Kidney (tissue), 14 donors: Measurements from ENCODE around the gene PTPN9. TPM values are rescaled to one million over a fixed set of nuclear protein-coding genes. Genes with fewer than 3 reads are reported as not detected.

Experiments
- DNase-seq, 5 donors: peaks; one replicate each; pipeline ENCODE4 v3.0.0-alpha.2; 2013 to 2020
- FAIRE-seq: peaks from 2 replicates; lab custom pipeline; 2012; peaks lifted over from hg19 to GRCh38; lab: Jason Lieb, UNC
- H3K27ac ChIP-seq, 2 donors: one replicate each; pipeline ENCODE4 v1.7.0; 2013; ENCODE audit warnings: low read depth in 2 of 2, low read length in 2 of 2, inconsistent platforms in 1 of 2
- H3K27me3 ChIP-seq: one replicate; pipeline ENCODE4 v1.7.1; 2013; ENCODE audit warnings: low read length, inconsistent platforms; ENCODE audit not compliant: control insufficient read depth, insufficient read depth
- H3K36me3 ChIP-seq, 3 donors: one replicate each; pipeline versions ENCODE4 v1.7.0 to v1.7.1; 2013; ENCODE audit warnings: low read length in 3 of 3, control low read depth in 1 of 3, inconsistent platforms in 1 of 3; ENCODE audit not compliant: insufficient read depth in 3 of 3, control insufficient read depth in 2 of 3
- H3K4me1 ChIP-seq, 3 donors: one replicate each; pipeline versions ENCODE4 v1.7.0 to v1.7.1; 2013; ENCODE audit warnings: low read length in 3 of 3, inconsistent platforms in 1 of 3, low read depth in 1 of 3; ENCODE audit not compliant: control insufficient read depth in 2 of 3, insufficient read depth in 2 of 3
- H3K4me3 ChIP-seq, 3 donors: one replicate each; pipeline versions ENCODE4 v1.7.0 to v1.8.1; 2013; ENCODE audit warnings: low read length in 3 of 3, control low read depth in 1 of 3, inconsistent platforms in 1 of 3
- H3K9ac ChIP-seq, 3 donors: one replicate each; pipeline versions ENCODE4 v1.7.0 to v1.7.1; 2013; ENCODE audit warnings: low read length in 3 of 3, control low read depth in 1 of 3, inconsistent platforms in 1 of 3
- H3K9me3 ChIP-seq, 3 donors: one replicate each; pipeline versions ENCODE4 v1.7.0 to v1.7.1; 2013; ENCODE audit warnings: low read length in 3 of 3, control low read depth in 1 of 3, inconsistent platforms in 1 of 3; ENCODE audit not compliant: control insufficient read depth in 2 of 3, insufficient read depth in 1 of 3
- CTCF ChIP-seq: IDR thresholded peaks from 3 replicates; pipeline ENCODE4 v1.5.1; 2012; ENCODE audit warnings: mild to moderate bottlenecking, moderate library complexity, borderline replicate concordance; ENCODE audit not compliant: insufficient read depth; ENCODE audit errors: extremely low read depth
- intact Hi-C: fragments of 100-400 bp; cut with DNase I; formaldehyde crosslinking; loops from one replicate; pipeline ENCODE4 v1.11.1; 2022
- polyA plus RNA-seq: library from polyadenylated mRNA; stranded (reverse); fragments of 350-450 nt; fragmentation: Illumina TruSeq; extraction: RNeasy Lipid Tissue Mini Kit (QIAGEN cat#74804); gene quantifications from one replicate; pipeline ENCODE4 v1.2.3, GENCODE V29; 2014; ENCODE audit warnings: low read depth, low replicate concordance; ENCODE audit not compliant: insufficient read depth
- total RNA-seq: library from RNA; stranded (reverse); fragmentation: NEBNext Ultra II Directional; extraction: Animal tissue kit (Norgen Biotek cat#: 25700); gene quantifications from one replicate; pipeline ENCODE4 v1.2.1, GENCODE V29; 2021
- donor health status: control.
- donor health status: control.
- donor health status: control.
- donor health status: control.
- donor health status: control.
- donor health status: DM: yes; HTN: yes; CAD: no.
- donor health status: Normal renal cell carcinoma (clear cell type).

PTPN9 gene
- total and polyA plus RNA-seq, 2 donors from 2014 or later: 15.3 to 52.5 TPM

DNA sequence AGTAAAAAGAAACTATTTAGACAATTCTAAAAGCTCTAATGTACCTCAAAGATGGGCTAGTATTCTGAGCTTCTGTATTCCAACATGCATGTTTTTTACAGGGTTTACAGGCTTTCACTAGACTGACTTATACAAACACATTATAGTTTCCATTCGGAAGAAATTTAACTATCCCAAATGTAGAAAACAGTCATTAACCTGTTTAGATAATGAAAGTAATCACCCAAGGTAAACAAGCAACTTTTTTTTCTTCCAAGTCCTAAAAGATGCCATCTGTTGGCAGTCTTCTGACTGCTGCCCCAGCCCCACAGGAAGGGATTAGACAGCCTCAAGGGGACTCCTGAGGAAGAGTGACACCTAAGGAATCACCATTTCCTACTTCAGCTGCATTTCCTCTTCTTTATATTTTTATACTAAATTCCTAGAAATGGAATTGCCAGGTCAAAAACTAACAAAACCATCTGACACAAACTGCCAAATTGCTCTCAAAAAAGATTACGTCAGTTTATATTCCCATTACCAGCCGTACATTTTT is 153.1 kb downstream of the PTPN9 start:
- DNase-seq (no peak), FAIRE-seq (no peak)
- Histone ChIP-seq H3K27ac (no peak overlapping the region), H3K27me3 (no peaks in the 10 kb centered on the region), H3K4me3 (no peak overlapping the region), H3K9ac (no peak overlapping the region), H3K4me1 (no peaks in the 10 kb centered on the region), H3K36me3 (peaks cover 5 to 30% (median 9%) of the 10 kb centered on the region in 3 donors), H3K9me3 (no peaks in the 10 kb centered on the region)
- intact Hi-C loops: no loop called here
- TF ChIP-seq CTCF: no peak

GRCh38 chr15:75422554-75422953 is 156.6 kb downstream of the PTPN9 start:
- H3K36me3 ChIP-seq: peaks cover 2 to 17% (median 4%) of the 10 kb centered on the region in 3 donors
- intact Hi-C loops: no loop called here
- FAIRE-seq (no peak), DNase-seq (no peak)
- TF ChIP-seq CTCF: no peak
- H3K27me3 ChIP-seq: no peaks in the 10 kb centered on the region
- H3K9me3 ChIP-seq: no peaks in the 10 kb centered on the region
- H3K4me3 ChIP-seq: no peak overlapping the region
- no peaks in the 10 kb centered on the region for H3K4me1 ChIP-seq
- H3K9ac ChIP-seq: no peak overlapping the region
- H3K27ac ChIP-seq: no peak overlapping the region

DNA sequence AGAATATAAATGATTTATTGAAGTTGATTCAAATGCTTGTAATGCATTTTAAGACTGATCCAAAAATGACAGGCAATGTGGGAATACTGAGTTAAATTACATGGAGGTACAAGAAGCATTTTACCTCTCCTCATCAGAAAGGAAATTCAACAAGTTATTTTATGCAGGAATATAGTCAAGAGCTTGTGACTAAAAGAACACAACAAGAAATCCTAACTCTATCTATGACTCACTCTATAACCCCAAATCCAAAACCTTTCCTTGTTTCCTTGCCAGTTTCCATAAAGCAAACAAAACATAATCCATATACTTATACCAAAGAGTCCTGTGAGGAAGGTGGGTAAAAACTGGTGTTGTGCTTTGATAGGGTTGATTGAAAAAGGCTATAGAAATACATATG is 158.4 kb downstream of the PTPN9 start:
- intact Hi-C loops: no loop called here
- Histone ChIP-seq H3K36me3 (peaks cover 2 to 17% (median 4%) of the 10 kb centered on the region in 3 donors), H3K9ac (no peak overlapping the region), H3K27me3 (no peaks in the 10 kb centered on the region), H3K9me3 (no peaks in the 10 kb centered on the region), H3K4me1 (no peaks in the 10 kb centered on the region), H3K27ac (no peak overlapping the region), H3K4me3 (no peak overlapping the region)
- TF ChIP-seq CTCF: no peak
- FAIRE-seq (no peak), DNase-seq (no peak)

GRCh38 chr15:75416584-75416983 is 162.5 kb downstream of the PTPN9 start:
- no peaks in the 10 kb centered on the region for H3K9me3 ChIP-seq
- H3K4me1 ChIP-seq: no peaks in the 10 kb centered on the region
- TF ChIP-seq CTCF: no peak
- FAIRE-seq: no peak
- H3K4me3 ChIP-seq: no peak overlapping the region
- H3K27me3 ChIP-seq: no peaks in the 10 kb centered on the region
- intact Hi-C loops: no loop called here
- DNase-seq: no peak
- peaks cover 7 to 24% (median 18%) of the 10 kb centered on the region in 3 donors for H3K36me3 ChIP-seq
- H3K9ac ChIP-seq: no peak overlapping the region
- no peak overlapping the region for H3K27ac ChIP-seq
